Bronchial epithelial cell (primary cell): Measurements from ENCODE around the gene NFAT5. TPM values are rescaled to one million over a fixed set of nuclear protein-coding genes. Genes with fewer than 3 reads are reported as not detected.
"Not testable (repeated sequence)": the region's sequence is repeated elsewhere in the genome, so short reads cannot be mapped to it uniquely, and the experiment has no call there.

Experiments used
- DNase-seq: peaks from one replicate; pipeline ENCODE4 v3.0.0-alpha.2; 2010; ENCODE audit warnings: low read depth
- FAIRE-seq: peaks from 2 replicates; lab custom pipeline; 2011; peaks lifted over from hg19 to GRCh38; lab: Jason Lieb, UNC
- H3K27me3 ChIP-seq: 2 replicates; pipeline ENCODE4 v1.5.1; 2011; ENCODE audit warnings: low read length; ENCODE audit not compliant: control insufficient read depth, insufficient read depth
- H3K36me3 ChIP-seq: 2 replicates; pipeline ENCODE4 v1.5.1; 2011; ENCODE audit warnings: low read length; ENCODE audit not compliant: control insufficient read depth, insufficient read depth
- H3K4me3 ChIP-seq: 2 replicates; pipeline ENCODE4 v1.5.1; 2011; ENCODE audit warnings: mild to moderate bottlenecking, low read depth, low read length, control low read depth
- total RNA-seq: library from RNA; depleted of rRNA; stranded (reverse); fragments of >200 nt; gene quantifications from 2 replicates; pipeline ENCODE4 v1.2.1, GENCODE V29; 2014
- TF ChIP-seq, protein P1 (sequence below): IDR thresholded peaks from 2 replicates; pipeline ENCODE4 v1.5.1; 2011; ENCODE audit warnings: mild to moderate bottlenecking, moderate library complexity, low read length, control low read depth, inconsistent platforms; ENCODE audit not compliant: insufficient read depth, severe bottlenecking

Gene NFAT5
- total RNA-seq, 1 donor from 2014 or later = 11.1 TPM

- no peak for FAIRE-seq
These were observed 644 bp downstream of the NFAT5 start for GRCh38 chr16:69566240-69566980.

GRCh38 chr16:69566981-69567680, 1.4 kb downstream of the NFAT5 start:
- Histone ChIP-seq H3K27me3 (no peaks in the 10 kb centered on the region), H3K4me3 (peak overlapping the region; percentile 89), H3K36me3 (no peaks in the 10 kb centered on the region)
- TF ChIP-seq, protein P1, sequence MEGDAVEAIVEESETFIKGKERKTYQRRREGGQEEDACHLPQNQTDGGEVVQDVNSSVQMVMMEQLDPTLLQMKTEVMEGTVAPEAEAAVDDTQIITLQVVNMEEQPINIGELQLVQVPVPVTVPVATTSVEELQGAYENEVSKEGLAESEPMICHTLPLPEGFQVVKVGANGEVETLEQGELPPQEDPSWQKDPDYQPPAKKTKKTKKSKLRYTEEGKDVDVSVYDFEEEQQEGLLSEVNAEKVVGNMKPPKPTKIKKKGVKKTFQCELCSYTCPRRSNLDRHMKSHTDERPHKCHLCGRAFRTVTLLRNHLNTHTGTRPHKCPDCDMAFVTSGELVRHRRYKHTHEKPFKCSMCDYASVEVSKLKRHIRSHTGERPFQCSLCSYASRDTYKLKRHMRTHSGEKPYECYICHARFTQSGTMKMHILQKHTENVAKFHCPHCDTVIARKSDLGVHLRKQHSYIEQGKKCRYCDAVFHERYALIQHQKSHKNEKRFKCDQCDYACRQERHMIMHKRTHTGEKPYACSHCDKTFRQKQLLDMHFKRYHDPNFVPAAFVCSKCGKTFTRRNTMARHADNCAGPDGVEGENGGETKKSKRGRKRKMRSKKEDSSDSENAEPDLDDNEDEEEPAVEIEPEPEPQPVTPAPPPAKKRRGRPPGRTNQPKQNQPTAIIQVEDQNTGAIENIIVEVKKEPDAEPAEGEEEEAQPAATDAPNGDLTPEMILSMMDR = no peak
- FAIRE-seq = no peak
- DNase-seq = peak; percentile 61

More at GRCh38 chr16:69566240-69566980, 644 bp downstream of the NFAT5 start:
- no peaks in the 10 kb centered on the region for H3K27me3 ChIP-seq
- TF ChIP-seq, protein P1 = no peak
- peak overlapping the region; percentile 89 for H3K4me3 ChIP-seq
- no peaks in the 10 kb centered on the region for H3K36me3 ChIP-seq
- peak; percentile 44 for DNase-seq

DNA sequence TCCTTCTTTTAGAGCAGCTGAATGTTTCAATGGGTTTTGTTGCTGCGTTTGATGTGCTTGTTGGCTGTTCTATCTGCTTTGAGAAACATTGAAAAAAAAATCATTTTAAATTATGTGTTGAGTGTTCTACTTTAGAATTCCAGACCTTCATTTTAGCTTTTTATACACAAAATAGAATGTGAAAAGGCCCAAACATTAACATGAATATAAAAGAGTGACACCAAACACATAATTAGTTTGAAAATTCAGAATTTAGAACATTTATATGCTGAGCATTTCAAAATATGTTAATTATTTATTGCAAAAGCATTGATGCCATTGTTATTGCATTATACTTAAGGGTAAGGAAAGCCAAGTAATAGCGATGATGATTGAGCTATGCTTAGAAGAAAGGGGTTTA, 2.9 kb downstream of the NFAT5 start:
- DNase-seq = no peak
- no peak overlapping the region for H3K4me3 ChIP-seq
- no peaks in the 10 kb centered on the region for H3K36me3 ChIP-seq
- no peak for FAIRE-seq
- no peaks in the 10 kb centered on the region for H3K27me3 ChIP-seq
- TF ChIP-seq, protein P1 = no peak

GRCh38 chr16:69578771-69579170, 13.0 kb downstream of the NFAT5 start:
- not testable (repeated sequence) for H3K4me3 ChIP-seq, FAIRE-seq, H3K36me3 ChIP-seq, DNase-seq, H3K27me3 ChIP-seq

GRCh38 chr16:69579783-69580481, 14.2 kb downstream of the NFAT5 start:
- Histone ChIP-seq H3K4me3 (no peak overlapping the region), H3K27me3 (no peaks in the 10 kb centered on the region), H3K36me3 (peaks cover 3% of the 10 kb centered on the region)
- no peak for DNase-seq
- FAIRE-seq = no peak
- TF ChIP-seq, protein P1 = no peak

- Histone ChIP-seq H3K36me3 (peaks cover 3% of the 10 kb centered on the region), H3K4me3 (no peak overlapping the region), H3K27me3 (no peaks in the 10 kb centered on the region)
- FAIRE-seq (no peak), DNase-seq (no peak)
- TF ChIP-seq, protein P1 = no peak
These were observed 15.5 kb downstream of the NFAT5 start for GRCh38 chr16:69581297-69581696.

DNA sequence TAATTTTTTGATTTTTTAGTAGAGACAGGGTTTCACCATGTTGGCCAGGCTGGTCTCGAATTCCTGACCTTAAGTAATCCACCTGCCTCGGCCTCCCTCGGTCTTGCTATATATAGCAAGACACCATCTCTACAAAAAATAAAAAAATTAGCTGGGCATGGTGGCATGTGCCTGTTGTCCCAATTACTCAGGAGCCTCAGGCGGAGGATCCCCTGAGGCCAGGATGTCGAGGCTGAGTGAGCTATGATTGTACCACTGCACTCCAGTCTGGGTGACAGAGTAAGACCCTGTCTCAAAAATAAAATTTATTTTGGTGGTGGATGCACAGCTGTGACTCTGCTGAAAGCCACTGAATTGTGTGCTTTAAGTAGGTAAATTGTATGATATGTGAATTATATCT, 18.7 kb downstream of the NFAT5 start:
- not testable (repeated sequence) for DNase-seq, H3K36me3 ChIP-seq, H3K4me3 ChIP-seq, H3K27me3 ChIP-seq, FAIRE-seq
